B cell (primary cell): ENCODE results near the gene SLC12A7. TPM values are rescaled to one million over a fixed set of nuclear protein-coding genes. Genes with fewer than 3 reads are reported as not detected.

ENCODE experiments used
- ATAC-seq: fragments of 200-7000 bp; cut with Tn5 transposase; one replicate; pipeline ENCODE4 v1.10.0; 2021; ENCODE audit warnings: low read depth, mild to moderate bottlenecking, moderate number of reproducible peaks, moderate library complexity
- CTCF ChIA-PET: fragments of 350-600 bp; sonication (Branson Sonifier 250); formaldehyde crosslinking; loops from one replicate; lab custom pipeline; 2021; ENCODE audit warnings: antibody characterized with exemption, inconsistent platforms; lab: Charles Lee
- POLR2A ChIA-PET: fragments of 350-600 bp; sonication (Branson Sonifier 250); formaldehyde crosslinking; loops from one replicate; lab custom pipeline; 2021; ENCODE audit warnings: antibody characterized with exemption; lab: Charles Lee
- DNase-seq: peaks from one replicate; pipeline ENCODE4 v3.0.0; 2013
- H2AFZ ChIP-seq: 2 replicates; pipeline ENCODE4 v1.6.1; 2012; ENCODE audit warnings: mild to moderate bottlenecking, low read depth, low read length; ENCODE audit not compliant: insufficient read depth, poor library complexity, severe bottlenecking
- H3K27ac ChIP-seq, 2 donors: 1 replicate in 1 of 2; 2 replicates in 1 of 2; pipeline ENCODE4 v1.5.1; 2012 to 2013; ENCODE audit warnings: low read length in 2 of 2, mild to moderate bottlenecking in 2 of 2, moderate library complexity in 1 of 2
- H3K27me3 ChIP-seq, 4 experiments: fragments of 200-600 bp in 1 of 4; sonication (generic) in 1 of 4; replicated peaks in 1 of 4; 1 replicate in 2 of 4; 2 replicates in 2 of 4; pipeline versions ENCODE4 v1.6.1 to v1.7.0; 2013 to 2016; ENCODE audit warnings: low read length in 3 of 4, mild to moderate bottlenecking in 2 of 4, mixed read lengths in 1 of 4, moderate library complexity in 1 of 4; ENCODE audit not compliant: insufficient read depth in 4 of 4, control insufficient read depth in 3 of 4; ENCODE audit errors: control extremely low read depth in 1 of 4
- H3K36me3 ChIP-seq, 2 experiments: replicated peaks in 1 of 2; 1 replicate in 1 of 2; 2 replicates in 1 of 2; pipeline versions ENCODE4 v1.6.1 to v1.7.1; 2013; ENCODE audit warnings: low read length in 1 of 2; ENCODE audit not compliant: insufficient read depth in 2 of 2, control insufficient read depth in 1 of 2; ENCODE audit errors: control extremely low read depth in 1 of 2, extremely low read depth in 1 of 2
- H3K4me1 ChIP-seq, 2 donors: fragments of 200-600 bp in 1 of 2; sonication (generic) in 1 of 2; 1 replicate in 1 of 2; 2 replicates in 1 of 2; pipeline versions ENCODE4 v1.5.1 to v1.6.1; 2013 to 2017; ENCODE audit warnings: low read length in 2 of 2; ENCODE audit not compliant: control insufficient read depth in 2 of 2, insufficient read depth in 2 of 2
- H3K4me2 ChIP-seq: replicated peaks from 2 replicates; pipeline ENCODE3; 2012; ENCODE audit warnings: mild to moderate bottlenecking, low read depth, low read length; ENCODE audit not compliant: poor library complexity, severe bottlenecking
- H3K4me3 ChIP-seq, 5 experiments: fragments of 200-600 bp in 1 of 5; sonication (generic) in 1 of 5; 1 replicate in 3 of 5; 2 replicates in 2 of 5; pipeline versions ENCODE4 v1.5.1 to v1.7.0; 2011 to 2016; ENCODE audit warnings: low read length in 4 of 5, mild to moderate bottlenecking in 4 of 5, low read depth in 2 of 5, control low read depth in 1 of 5, moderate library complexity in 1 of 5; ENCODE audit not compliant: insufficient read depth in 1 of 5; ENCODE audit errors: control extremely low read depth in 1 of 5, extremely low read depth in 1 of 5
- H3K79me2 ChIP-seq: fragments of 200-600 bp; sonication (generic); one replicate; pipeline ENCODE4 v1.6.0; 2016; ENCODE audit warnings: low read length; ENCODE audit not compliant: control insufficient read depth, insufficient read depth
- H3K9ac ChIP-seq: fragments of 200-600 bp; sonication (generic); 2 replicates; pipeline ENCODE4 v1.6.1; 2017; ENCODE audit warnings: mild to moderate bottlenecking, low read length, moderate library complexity
- H3K9me3 ChIP-seq, 3 donors: one replicate each; pipeline versions ENCODE4 v1.6.1 to v1.7.1; 2013; ENCODE audit warnings: low read length in 2 of 3; ENCODE audit not compliant: control insufficient read depth in 2 of 3, insufficient read depth in 1 of 3; ENCODE audit errors: control extremely low read depth in 1 of 3
- H4K20me1 ChIP-seq: 2 replicates; pipeline ENCODE4 v1.6.0; 2012; ENCODE audit warnings: mild to moderate bottlenecking, low read length; ENCODE audit not compliant: insufficient read depth, control insufficient read depth, poor library complexity, severe bottlenecking
- H3K27ac Mint-ChIP-seq: one replicate; pipeline ENCODE4 v1.8.0; 2021; ENCODE audit warnings: mixed read lengths
- H3K27me3 Mint-ChIP-seq: one replicate; pipeline ENCODE4 v1.8.0; 2021; ENCODE audit warnings: mixed read lengths
- H3K4me1 Mint-ChIP-seq: one replicate; pipeline ENCODE4 v1.8.0; 2021; ENCODE audit warnings: mixed read lengths
- H3K4me3 Mint-ChIP-seq: one replicate; pipeline ENCODE4 v1.8.0; 2021; ENCODE audit warnings: mixed read lengths
- H3K9me3 Mint-ChIP-seq: one replicate; pipeline ENCODE4 v1.8.0; 2022; ENCODE audit warnings: mixed read lengths; ENCODE audit not compliant: insufficient read depth
- CTCF ChIP-seq: fragments of 200-600 bp; IDR thresholded peaks from one replicate; pipeline ENCODE4 v1.8.0; 2022; ENCODE audit warnings: antibody characterized with exemption, mild to moderate bottlenecking
- EZH2 ChIP-seq: IDR thresholded peaks from 2 replicates; pipeline ENCODE4 v1.6.1; 2012; ENCODE audit warnings: borderline replicate concordance, low read depth, mild to moderate bottlenecking, moderate library complexity, low read length; ENCODE audit not compliant: insufficient read depth, poor library complexity, severe bottlenecking
- WGBS: methylation state at CpG from one replicate; pipeline ENCODE4 v1.1.5; 2013; ENCODE audit warnings: missing lambda C conversion rate; ENCODE audit not compliant: insufficient coverage; 5-methylcytosine and 5-hydroxymethylcytosine counted together
- intact Hi-C: fragments of 100-400 bp; cut with micrococcal nuclease; formaldehyde crosslinking; loops from one replicate; pipeline ENCODE4 v1.10.0; 2022
- polyA plus RNA-seq: library from polyadenylated mRNA; depleted of rRNA; stranded (reverse); fragments of >200 nt; gene quantifications from 2 replicates; pipeline ENCODE4 v1.2.3, GENCODE V29; 2012
- total RNA-seq, 2 donors: library from RNA; stranded (reverse); fragments of 120-200 nt in 1 of 2; gene quantifications; 1 replicate in 1 of 2; 2 replicates in 1 of 2; pipeline versions ENCODE4 v1.2.3 to v1.2.4, GENCODE V29; 2013 to 2022

Gene SLC12A7
- total and polyA plus RNA-seq, 2 donors (not counting 1 experiment from before 2014, with no cell fraction given): 25.5 to 34.4 TPM

GRCh38 chr5:1036504-1037122 is 75.2 kb downstream of the SLC12A7 start:
- no peaks in the 10 kb centered on the region for H3K9me3 Mint-ChIP-seq
- TF ChIP-seq CTCF (no peak), EZH2 (no peak)
- Histone ChIP-seq H3K27me3 (peaks cover 0 to 11% (median 0%) of the 10 kb centered on the region in 4 experiments), H3K4me3 (no peak overlapping the region), H3K9ac (no peak overlapping the region), H3K27ac (no peak overlapping the region), H3K4me2 (no peak overlapping the region), H4K20me1 (no peaks in the 10 kb centered on the region), H2AFZ (no peak overlapping the region), H3K9me3 (no peaks in the 10 kb centered on the region), H3K4me1 (no peaks in the 10 kb centered on the region), H3K36me3 (no peaks in the 10 kb centered on the region), H3K79me2 (no peaks in the 10 kb centered on the region)
- intact Hi-C loops: no loop called here
- H3K27ac Mint-ChIP-seq: no peak overlapping the region
- WGBS: 95% methylated on average over 16 of the region's 22 CpGs
- CTCF ChIA-PET: no interaction called here
- no peak overlapping the region for H3K4me3 Mint-ChIP-seq
- H3K27me3 Mint-ChIP-seq: no peaks in the 10 kb centered on the region
- POLR2A ChIA-PET: no interaction called here
- H3K4me1 Mint-ChIP-seq: no peaks in the 10 kb centered on the region
- no peak for ATAC-seq
- no peak for DNase-seq

GRCh38 chr5:1035421-1036405 is 76.2 kb downstream of the SLC12A7 start:
- no peak overlapping the region for H3K27ac Mint-ChIP-seq
- CTCF ChIA-PET: no interaction called here
- POLR2A ChIA-PET: no interaction called here
- H3K27me3 Mint-ChIP-seq: no peaks in the 10 kb centered on the region
- TF ChIP-seq CTCF (no peak), EZH2 (no peak)
- DNase-seq (no peak), ATAC-seq (no peak)
- no peaks in the 10 kb centered on the region for H3K36me3 ChIP-seq
- H3K79me2 ChIP-seq: no peaks in the 10 kb centered on the region
- H3K9ac ChIP-seq: no peak overlapping the region
- no peak overlapping the region for H3K27ac ChIP-seq
- no peaks in the 10 kb centered on the region for H3K4me1 ChIP-seq
- H4K20me1 ChIP-seq: no peaks in the 10 kb centered on the region
- no peak overlapping the region for H2AFZ ChIP-seq
- intact Hi-C loops: no loop called here
- H3K4me1 Mint-ChIP-seq: no peaks in the 10 kb centered on the region
- no peak overlapping the region for H3K4me3 Mint-ChIP-seq
- H3K9me3 Mint-ChIP-seq: no peaks in the 10 kb centered on the region
- WGBS: 97% methylated on average over 25 of the region's 25 CpGs
- no peaks in the 10 kb centered on the region for H3K9me3 ChIP-seq
- no peak overlapping the region for H3K4me3 ChIP-seq
- H3K4me2 ChIP-seq: no peak overlapping the region
- peaks cover 0 to 16% (median under 1%) of the 10 kb centered on the region in 4 experiments for H3K27me3 ChIP-seq
